H9 (cell line): Measurements from ENCODE around the gene RPL35. TPM values are rescaled to one million over a fixed set of nuclear protein-coding genes. Genes with fewer than 3 reads are reported as not detected.

Experiments
- DNase-seq: peaks from one replicate; pipeline ENCODE4 v3.0.0-alpha.2; 2017
- H2AFZ ChIP-seq: one replicate; pipeline ENCODE4 v1.6.1; 2013; ENCODE audit warnings: mild to moderate bottlenecking, low read length, control low read depth, moderate library complexity
- H2AK5ac ChIP-seq: 2 replicates; pipeline ENCODE4 v1.6.1; 2013; ENCODE audit warnings: low read length, control low read depth, mixed read lengths; ENCODE audit not compliant: insufficient read length
- H2BK120ac ChIP-seq: one replicate; pipeline ENCODE4 v1.6.1; 2013; ENCODE audit warnings: low read depth, mild to moderate bottlenecking, low read length, control low read depth, inconsistent platforms; ENCODE audit not compliant: poor library complexity, severe bottlenecking
- H2BK12ac ChIP-seq: 2 replicates; pipeline ENCODE4 v1.6.1; 2013; ENCODE audit warnings: low read length, control low read depth, mixed read lengths, low read depth; ENCODE audit not compliant: insufficient read length
- H2BK15ac ChIP-seq: 2 replicates; pipeline ENCODE4 v1.6.1; 2013; ENCODE audit warnings: low read depth, low read length, control low read depth
- H2BK20ac ChIP-seq: one replicate; pipeline ENCODE4 v1.6.1; 2013; ENCODE audit warnings: low read depth, mild to moderate bottlenecking, low read length, control low read depth, inconsistent platforms; ENCODE audit not compliant: poor library complexity, severe bottlenecking
- H2BK5ac ChIP-seq: 2 replicates; pipeline ENCODE4 v1.6.1; 2013; ENCODE audit warnings: low read length, control low read depth, mixed read lengths; ENCODE audit not compliant: insufficient read length
- H3K14ac ChIP-seq: 2 replicates; pipeline ENCODE4 v1.6.1; 2013; ENCODE audit warnings: low read length, control low read depth; ENCODE audit not compliant: insufficient read depth
- H3K18ac ChIP-seq: 2 replicates; pipeline ENCODE4 v1.6.1; 2013; ENCODE audit warnings: low read depth, mild to moderate bottlenecking, mixed read lengths, low read length, control low read depth; ENCODE audit not compliant: insufficient read length
- H3K23ac ChIP-seq: 2 replicates; pipeline ENCODE4 v1.6.1; 2013; ENCODE audit warnings: low read length, control low read depth, mixed read lengths, low read depth; ENCODE audit not compliant: insufficient read length
- H3K23me2 ChIP-seq: 2 replicates; pipeline ENCODE4 v1.6.1; 2013; ENCODE audit warnings: low read depth, mild to moderate bottlenecking, mixed read lengths, low read length, control low read depth; ENCODE audit not compliant: insufficient read length, poor library complexity, severe bottlenecking
- H3K27ac ChIP-seq: 2 replicates; pipeline ENCODE4 v1.5.1; 2013; ENCODE audit warnings: low read length, control low read depth, mixed read lengths, low read depth; ENCODE audit not compliant: insufficient read length
- H3K27me3 ChIP-seq: 2 replicates; pipeline ENCODE4 v1.6.1; 2013; ENCODE audit warnings: low read length, control low read depth, inconsistent platforms; ENCODE audit not compliant: insufficient read depth
- H3K4ac ChIP-seq: 2 replicates; pipeline ENCODE4 v1.6.1; 2013; ENCODE audit warnings: low read depth, mild to moderate bottlenecking, control low read depth, inconsistent platforms, low read length, moderate library complexity
- H3K4me1 ChIP-seq: 2 replicates; pipeline ENCODE4 v1.6.1; 2013; ENCODE audit warnings: low read length, control low read depth, inconsistent platforms; ENCODE audit not compliant: insufficient read depth
- H3K4me2 ChIP-seq: 2 replicates; pipeline ENCODE4 v1.6.1; 2013; ENCODE audit warnings: low read length, control low read depth, mixed read lengths; ENCODE audit not compliant: insufficient read length, insufficient read depth
- H3K56ac ChIP-seq: 2 replicates; pipeline ENCODE4 v1.6.1; 2013; ENCODE audit warnings: low read depth, mild to moderate bottlenecking, mixed read lengths, low read length, control low read depth; ENCODE audit not compliant: insufficient read length
- H3K79me1 ChIP-seq: 2 replicates; pipeline ENCODE4 v1.6.1; 2013; ENCODE audit warnings: low read depth, mild to moderate bottlenecking, moderate library complexity, low read length, control low read depth, inconsistent platforms; ENCODE audit not compliant: insufficient read depth, poor library complexity, severe bottlenecking
- H3K79me2 ChIP-seq: 2 replicates; pipeline ENCODE4 v1.6.1; 2013; ENCODE audit warnings: low read length, control low read depth, inconsistent platforms; ENCODE audit not compliant: insufficient read depth
- H3K9ac ChIP-seq: 2 replicates; pipeline ENCODE4 v1.6.1; 2013; ENCODE audit warnings: low read length, control low read depth, mixed read lengths; ENCODE audit not compliant: insufficient read length; ENCODE audit errors: extremely low read depth
- H3K9me3 ChIP-seq: one replicate; pipeline ENCODE4 v1.6.1; 2013; ENCODE audit warnings: low read depth, low read length, inconsistent platforms; ENCODE audit not compliant: control insufficient read depth
- H3T11ph ChIP-seq: one replicate; pipeline ENCODE4 v1.6.1; 2013; ENCODE audit warnings: mild to moderate bottlenecking, low read length, control low read depth, inconsistent platforms
- H4K20me1 ChIP-seq: one replicate; pipeline ENCODE4 v1.6.1; 2013; ENCODE audit not compliant: control insufficient read depth, insufficient read length, insufficient read depth
- H4K5ac ChIP-seq: 2 replicates; pipeline ENCODE4 v1.6.1; 2013; ENCODE audit warnings: low read depth, mild to moderate bottlenecking, mixed read lengths, low read length, control low read depth; ENCODE audit not compliant: insufficient read length
- H4K8ac ChIP-seq: replicated peaks from 2 replicates; pipeline ENCODE4 v1.6.1; 2013; ENCODE audit warnings: low read length, control low read depth, mixed read lengths, low read depth; ENCODE audit not compliant: insufficient read length
- H4K91ac ChIP-seq: 2 replicates; pipeline ENCODE4 v1.6.1; 2013; ENCODE audit warnings: low read depth, mild to moderate bottlenecking, moderate library complexity, mixed read lengths, low read length, control low read depth; ENCODE audit not compliant: insufficient read length
- H3K27ac Mint-ChIP-seq, 3 experiments: 2 replicates in 2 of 3; 3 replicates in 1 of 3; pipeline ENCODE4 v1.8.0; 2020 to 2021; ENCODE audit warnings: mixed read lengths in 3 of 3, mild to moderate bottlenecking in 1 of 3, moderate library complexity in 1 of 3
- H3K27me3 Mint-ChIP-seq: 2 replicates; pipeline ENCODE4 v1.8.0; 2021; ENCODE audit warnings: low read depth, mild to moderate bottlenecking, moderate library complexity, mixed read lengths
- H3K36me3 Mint-ChIP-seq, 3 experiments: 2 replicates in 2 of 3; 3 replicates in 1 of 3; pipeline ENCODE4 v1.8.0; 2020 to 2021; ENCODE audit warnings: low read depth in 3 of 3, mixed read lengths in 3 of 3; ENCODE audit not compliant: insufficient read depth in 1 of 3
- H3K4me1 Mint-ChIP-seq, 2 experiments: 2 replicates each; pipeline ENCODE4 v1.8.0; 2020; ENCODE audit warnings: mixed read lengths in 2 of 2
- H3K4me3 Mint-ChIP-seq, 2 experiments: 2 replicates in 1 of 2; 3 replicates in 1 of 2; pipeline ENCODE4 v1.8.0; 2020 to 2021; ENCODE audit warnings: mild to moderate bottlenecking in 2 of 2, mixed read lengths in 2 of 2, moderate library complexity in 1 of 2
- H3K9me3 Mint-ChIP-seq, 2 experiments: 2 replicates in 1 of 2; 3 replicates in 1 of 2; pipeline ENCODE4 v1.8.0; 2020; ENCODE audit warnings: mild to moderate bottlenecking in 2 of 2, mixed read lengths in 2 of 2, moderate library complexity in 1 of 2
- WGBS: extraction: QIAGEN DNeasy Blood & Tissue Kit; methylation state at CpG from one replicate; pipeline ENCODE4 v1.1.7; 2013; ENCODE audit warnings: missing lambda C conversion rate, low lambda C conversion rate, mixed read lengths; ENCODE audit not compliant: insufficient read length; ENCODE audit errors: extremely low coverage; 5-methylcytosine and 5-hydroxymethylcytosine counted together
- total RNA-seq: library from RNA; stranded (reverse); gene quantifications from 2 replicates; pipeline ENCODE4 v1.2.1, GENCODE V29; 2021
- TF ChIP-seq, protein P1 (sequence below): fragments of 200-600 bp; sonication (generic); conservative IDR thresholded peaks from 3 replicates; pipeline ENCODE4 v1.8.0; 2021; ENCODE audit warnings: antibody characterized with exemption, mild to moderate bottlenecking

RPL35 gene
- total RNA-seq, 1 experiment from 2014 or later = 1,840 TPM

DNA sequence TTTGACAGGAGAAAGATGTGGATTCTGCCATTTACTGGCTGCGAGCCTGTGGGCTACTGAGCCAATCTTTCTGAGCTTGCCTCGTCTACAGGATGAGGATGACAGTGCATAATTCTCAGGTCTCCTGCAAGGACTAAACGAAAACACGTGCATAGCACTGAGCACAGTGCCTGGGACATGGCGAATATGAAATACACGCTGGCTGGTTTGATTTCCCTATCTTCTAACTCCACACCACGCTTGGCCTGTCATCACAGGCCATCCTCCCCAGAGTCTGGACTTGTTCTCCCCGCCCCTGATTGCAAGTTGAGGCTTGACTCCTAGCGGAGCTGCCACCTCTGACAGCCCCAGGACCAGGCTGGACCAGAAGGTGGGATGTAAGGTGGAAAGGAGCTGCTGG lies 38.1 kb upstream of the RPL35 start:
- Histone ChIP-seq H4K8ac (no peak overlapping the region), H3K4me1 (no peaks in the 10 kb centered on the region), H3K27ac (no peak overlapping the region), H2BK120ac (no peak overlapping the region), H3K9ac (no peak overlapping the region), H3K23me2 (no peaks in the 10 kb centered on the region), H3K27me3 (no peaks in the 10 kb centered on the region), H4K20me1 (no peaks in the 10 kb centered on the region), H3K14ac (no peak overlapping the region), H3T11ph (no peak overlapping the region), H3K23ac (no peak overlapping the region), H2BK15ac (no peak overlapping the region), H3K4ac (no peak overlapping the region), H3K4me2 (no peak overlapping the region), H2BK20ac (no peak overlapping the region), H4K5ac (no peak overlapping the region), H2BK12ac (no peak overlapping the region), H3K79me2 (no peaks in the 10 kb centered on the region), H2AK5ac (no peak overlapping the region), H3K18ac (no peak overlapping the region), H3K56ac (no peak overlapping the region), H3K79me1 (no peaks in the 10 kb centered on the region), H3K9me3 (no peaks in the 10 kb centered on the region), H2BK5ac (no peak overlapping the region), H4K91ac (no peak overlapping the region), H2AFZ (no peak overlapping the region)
- DNase-seq = no peak
- Mint-ChIP-seq H3K9me3 (no peaks in the 10 kb centered on the region), H3K4me3 (no peak overlapping the region), H3K27me3 (no peaks in the 10 kb centered on the region), H3K4me1 (peaks cover 2% of the 10 kb centered on the region in 2 experiments; a peak in 3 of 4 replicates), H3K36me3 (peaks cover 3 to 15% (median 9%) of the 10 kb centered on the region in 3 experiments; a peak in 6 of 7 replicates), H3K27ac (peak overlapping the region; percentile 1 to 87 (median 11); a peak in 3 of 7 replicates)
- WGBS = no CpG with 5 or more reads among the region's 9 CpGs
- TF ChIP-seq, protein P1, sequence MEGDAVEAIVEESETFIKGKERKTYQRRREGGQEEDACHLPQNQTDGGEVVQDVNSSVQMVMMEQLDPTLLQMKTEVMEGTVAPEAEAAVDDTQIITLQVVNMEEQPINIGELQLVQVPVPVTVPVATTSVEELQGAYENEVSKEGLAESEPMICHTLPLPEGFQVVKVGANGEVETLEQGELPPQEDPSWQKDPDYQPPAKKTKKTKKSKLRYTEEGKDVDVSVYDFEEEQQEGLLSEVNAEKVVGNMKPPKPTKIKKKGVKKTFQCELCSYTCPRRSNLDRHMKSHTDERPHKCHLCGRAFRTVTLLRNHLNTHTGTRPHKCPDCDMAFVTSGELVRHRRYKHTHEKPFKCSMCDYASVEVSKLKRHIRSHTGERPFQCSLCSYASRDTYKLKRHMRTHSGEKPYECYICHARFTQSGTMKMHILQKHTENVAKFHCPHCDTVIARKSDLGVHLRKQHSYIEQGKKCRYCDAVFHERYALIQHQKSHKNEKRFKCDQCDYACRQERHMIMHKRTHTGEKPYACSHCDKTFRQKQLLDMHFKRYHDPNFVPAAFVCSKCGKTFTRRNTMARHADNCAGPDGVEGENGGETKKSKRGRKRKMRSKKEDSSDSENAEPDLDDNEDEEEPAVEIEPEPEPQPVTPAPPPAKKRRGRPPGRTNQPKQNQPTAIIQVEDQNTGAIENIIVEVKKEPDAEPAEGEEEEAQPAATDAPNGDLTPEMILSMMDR = no peak
